ENCODE results near the gene ZMAT5.

- TF ChIP-seq CTCF (IDR thresholded peaks at IDR 0.05) (no peak), POLR2A (IDR thresholded peaks at IDR 0.05) (no peak), POLR2AphosphoS5 (IDR thresholded peaks at IDR 0.05) (no peak), EP300 (IDR thresholded peaks at IDR 0.05) (no peak)
These were observed 45.9 kb downstream of the ZMAT5 start for GRCh38 chr22:29720811-29721323.
